GM23338 (cell line): ENCODE data around the gene ANXA2R.

ENCODE experiments used
- EZH2 ChIP-seq: fragments of 200-600 bp; sonication (generic); IDR thresholded peaks from one replicate; pipeline ENCODE4 v1.8.0; 2017; ENCODE audit warnings: antibody characterized with exemption, mild to moderate bottlenecking, low read depth; ENCODE audit not compliant: unreplicated experiment
- EZH2phosphoT487 ChIP-seq: fragments of 200-600 bp; sonication (generic); IDR thresholded peaks from one replicate; pipeline ENCODE4 v1.8.1; 2018; ENCODE audit warnings: antibody characterized with exemption; ENCODE audit not compliant: unreplicated experiment
- JUNB ChIP-seq: IDR thresholded peaks from one replicate; pipeline ENCODE4 v1.6.1; 2016; ENCODE audit warnings: antibody characterized with exemption; ENCODE audit not compliant: unreplicated experiment
- POLR2AphosphoS5 ChIP-seq: IDR thresholded peaks from 2 replicates; pipeline ENCODE4 v1.6.1; 2016; ENCODE audit warnings: antibody characterized with exemption, low read depth
- REST ChIP-seq: IDR thresholded peaks from one replicate; pipeline ENCODE4 v1.6.1; 2018; ENCODE audit warnings: antibody characterized with exemption; ENCODE audit not compliant: unreplicated experiment
- STAT1 ChIP-seq: IDR thresholded peaks from one replicate; pipeline ENCODE4 v1.6.1; 2016; ENCODE audit warnings: antibody characterized with exemption; ENCODE audit not compliant: unreplicated experiment
- ZNF331 ChIP-seq: fragments of 250-450 bp; sonication (Bioruptor Pico); IDR thresholded peaks from 2 replicates; pipeline ENCODE4 v1.5.0; 2020; ENCODE audit warnings: low read depth, mild to moderate bottlenecking, moderate library complexity
- TF ChIP-seq, protein P1 (sequence below), 2 experiments: fragments of 200-600 bp in 1 of 2; sonication (generic) in 1 of 2; conservative IDR thresholded peaks; 2 replicates each; pipeline versions ENCODE4 v1.5.1 to v1.6.1; 2016 to 2017; ENCODE audit warnings: antibody characterized with exemption in 2 of 2, low read depth in 2 of 2, mild to moderate bottlenecking in 2 of 2, moderate library complexity in 1 of 2

DNA sequence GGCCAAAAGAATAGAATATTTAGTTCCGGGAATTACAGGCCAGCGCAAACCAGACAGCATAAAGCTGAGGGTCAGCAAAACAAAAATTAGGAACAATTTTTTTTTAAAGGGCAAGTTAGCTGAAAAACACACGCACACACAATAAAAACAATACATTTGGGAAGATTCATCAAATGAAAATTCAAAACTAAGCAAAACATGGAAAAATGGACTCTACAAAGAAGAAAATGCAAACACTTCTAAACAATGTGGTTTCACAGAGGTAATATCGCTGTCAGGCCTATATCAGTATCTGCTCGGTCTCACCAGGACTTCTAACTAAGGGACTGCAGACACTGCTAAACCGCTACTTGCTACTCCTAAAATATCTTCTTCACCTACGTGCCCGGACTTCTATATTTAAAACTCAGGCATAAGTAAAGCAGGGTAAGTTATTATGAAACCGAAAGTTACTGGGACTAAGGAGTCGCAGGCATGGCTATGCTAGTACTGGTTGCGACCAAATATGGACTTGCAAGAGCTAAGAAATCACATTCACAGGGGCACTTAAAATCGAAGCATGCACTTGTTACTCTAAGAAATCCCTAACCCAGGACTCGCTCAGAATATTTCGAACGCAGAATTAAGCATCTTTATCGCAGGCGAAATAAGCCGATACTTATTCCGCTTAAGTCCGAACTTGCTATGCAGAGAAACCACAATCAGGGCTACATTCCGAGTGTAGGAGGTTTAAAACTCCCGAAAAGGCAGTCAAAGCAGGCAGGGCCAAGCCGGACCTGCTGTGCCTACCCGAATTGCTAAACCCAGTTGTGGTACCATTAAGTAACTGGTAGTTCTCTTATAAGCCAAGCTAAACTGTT is 2.3 kb downstream of the ANXA2R start:
- TF ChIP-seq POLR2AphosphoS5: no peak
- TF ChIP-seq, protein P1, sequence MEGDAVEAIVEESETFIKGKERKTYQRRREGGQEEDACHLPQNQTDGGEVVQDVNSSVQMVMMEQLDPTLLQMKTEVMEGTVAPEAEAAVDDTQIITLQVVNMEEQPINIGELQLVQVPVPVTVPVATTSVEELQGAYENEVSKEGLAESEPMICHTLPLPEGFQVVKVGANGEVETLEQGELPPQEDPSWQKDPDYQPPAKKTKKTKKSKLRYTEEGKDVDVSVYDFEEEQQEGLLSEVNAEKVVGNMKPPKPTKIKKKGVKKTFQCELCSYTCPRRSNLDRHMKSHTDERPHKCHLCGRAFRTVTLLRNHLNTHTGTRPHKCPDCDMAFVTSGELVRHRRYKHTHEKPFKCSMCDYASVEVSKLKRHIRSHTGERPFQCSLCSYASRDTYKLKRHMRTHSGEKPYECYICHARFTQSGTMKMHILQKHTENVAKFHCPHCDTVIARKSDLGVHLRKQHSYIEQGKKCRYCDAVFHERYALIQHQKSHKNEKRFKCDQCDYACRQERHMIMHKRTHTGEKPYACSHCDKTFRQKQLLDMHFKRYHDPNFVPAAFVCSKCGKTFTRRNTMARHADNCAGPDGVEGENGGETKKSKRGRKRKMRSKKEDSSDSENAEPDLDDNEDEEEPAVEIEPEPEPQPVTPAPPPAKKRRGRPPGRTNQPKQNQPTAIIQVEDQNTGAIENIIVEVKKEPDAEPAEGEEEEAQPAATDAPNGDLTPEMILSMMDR (conservative IDR thresholded peaks at IDR 0.05; ENCODE audit: low read depth in 2 of 2): no peak
- no peak for TF ChIP-seq REST
- TF ChIP-seq EZH2phosphoT487: peak; percentile 60
- peak; percentile 86 for TF ChIP-seq EZH2
- no peak for TF ChIP-seq JUNB
- no peak for TF ChIP-seq STAT1
- no peak for TF ChIP-seq ZNF331 (CRISPR knock-in tag)
